Mammary epithelial cell (primary cell): ENCODE data around the gene C18orf63.
"Not testable (repeated sequence)": the region's sequence is repeated elsewhere in the genome, so short reads cannot be mapped to it uniquely, and the experiment has no call there.

Source experiments
- EZH2 ChIP-seq: IDR thresholded peaks from 2 replicates; pipeline ENCODE4 v1.6.1; 2012; ENCODE audit warnings: low read length, inconsistent platforms, borderline replicate concordance
- TF ChIP-seq, protein P1 (sequence below), 2 donors: IDR thresholded peaks in 1 of 2; conservative IDR thresholded peaks in 1 of 2; 2 replicates each; pipeline ENCODE4 v1.5.1; 2011 to 2012; ENCODE audit warnings: inconsistent platforms in 2 of 2, low read length in 2 of 2, mild to moderate bottlenecking in 2 of 2, control low read depth in 1 of 2, low read depth in 1 of 2; ENCODE audit not compliant: insufficient read depth in 1 of 2; ENCODE audit errors: extremely low read depth in 1 of 2

GRCh38 chr18:74326791-74327190 is 11.2 kb downstream of the C18orf63 start:
- TF ChIP-seq, protein P1, sequence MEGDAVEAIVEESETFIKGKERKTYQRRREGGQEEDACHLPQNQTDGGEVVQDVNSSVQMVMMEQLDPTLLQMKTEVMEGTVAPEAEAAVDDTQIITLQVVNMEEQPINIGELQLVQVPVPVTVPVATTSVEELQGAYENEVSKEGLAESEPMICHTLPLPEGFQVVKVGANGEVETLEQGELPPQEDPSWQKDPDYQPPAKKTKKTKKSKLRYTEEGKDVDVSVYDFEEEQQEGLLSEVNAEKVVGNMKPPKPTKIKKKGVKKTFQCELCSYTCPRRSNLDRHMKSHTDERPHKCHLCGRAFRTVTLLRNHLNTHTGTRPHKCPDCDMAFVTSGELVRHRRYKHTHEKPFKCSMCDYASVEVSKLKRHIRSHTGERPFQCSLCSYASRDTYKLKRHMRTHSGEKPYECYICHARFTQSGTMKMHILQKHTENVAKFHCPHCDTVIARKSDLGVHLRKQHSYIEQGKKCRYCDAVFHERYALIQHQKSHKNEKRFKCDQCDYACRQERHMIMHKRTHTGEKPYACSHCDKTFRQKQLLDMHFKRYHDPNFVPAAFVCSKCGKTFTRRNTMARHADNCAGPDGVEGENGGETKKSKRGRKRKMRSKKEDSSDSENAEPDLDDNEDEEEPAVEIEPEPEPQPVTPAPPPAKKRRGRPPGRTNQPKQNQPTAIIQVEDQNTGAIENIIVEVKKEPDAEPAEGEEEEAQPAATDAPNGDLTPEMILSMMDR (conservative IDR thresholded peaks at IDR 0.05 in 1 of 2, IDR thresholded peaks at IDR 0.05 in 1 of 2; ENCODE audit: extremely low read depth in 1 of 2, insufficient read depth in 1 of 2, low read depth in 1 of 2, low read length in 2 of 2): not testable (repeated sequence)
- not testable (repeated sequence) for TF ChIP-seq EZH2
